NT2/D1 (cell line): ENCODE results near the gene GGACT.
"Not testable (repeated sequence)": the region's sequence is repeated elsewhere in the genome, so short reads cannot be mapped to it uniquely, and the experiment has no call there.

Source experiments
- DNase-seq: peaks from one replicate; pipeline ENCODE4 v3.0.0-alpha.2; 2011; ENCODE audit warnings: low read depth, low spot score
- H3K27me3 ChIP-seq: 2 replicates; pipeline ENCODE4 v1.6.0; 2011; ENCODE audit warnings: mild to moderate bottlenecking; ENCODE audit not compliant: insufficient read length, insufficient read depth
- H3K36me3 ChIP-seq: 2 replicates; pipeline ENCODE4 v1.6.1; 2011; ENCODE audit warnings: mild to moderate bottlenecking, low read length, mixed read lengths; ENCODE audit not compliant: insufficient read depth, insufficient read length
- H3K4me1 ChIP-seq: 2 replicates; pipeline ENCODE4 v1.5.1; 2011; ENCODE audit not compliant: insufficient read depth, insufficient read length
- H3K4me3 ChIP-seq: 2 replicates; pipeline ENCODE4 v1.5.1; 2011; ENCODE audit warnings: low read depth; ENCODE audit not compliant: insufficient read length
- H3K9ac ChIP-seq: 2 replicates; pipeline ENCODE4 v1.6.0; 2011; ENCODE audit warnings: low read depth; ENCODE audit not compliant: insufficient read length
- H3K9me3 ChIP-seq: 2 replicates; pipeline ENCODE4 v1.5.1; 2011; ENCODE audit warnings: mild to moderate bottlenecking, low read length; ENCODE audit not compliant: insufficient read depth
- SUZ12 ChIP-seq: IDR thresholded peaks from 2 replicates; pipeline ENCODE4 v1.6.1; 2011; ENCODE audit not compliant: insufficient read length, insufficient read depth; ENCODE audit errors: extremely low read depth
- YY1 ChIP-seq: IDR thresholded peaks from 2 replicates; pipeline ENCODE4 v1.6.1; 2011; ENCODE audit not compliant: insufficient read length, insufficient read depth
- ZNF274 ChIP-seq: IDR thresholded peaks from 2 replicates; pipeline ENCODE4 v1.6.1; 2011; ENCODE audit warnings: mild to moderate bottlenecking, low read depth, low read length

Gene GGACT

GRCh38 chr13:100529666-100530377, 58.8 kb downstream of the GGACT start:
- Histone ChIP-seq H3K27me3 (no peaks in the 10 kb centered on the region), H3K9me3 (no peaks in the 10 kb centered on the region), H3K9ac (no peak overlapping the region), H3K4me3 (no peak overlapping the region), H3K4me1 (peaks cover 13% of the 10 kb centered on the region), H3K36me3 (peaks cover 2% of the 10 kb centered on the region)
- DNase-seq, result no peak
- TF ChIP-seq ZNF274, result no peak
- no peak for TF ChIP-seq SUZ12

DNA sequence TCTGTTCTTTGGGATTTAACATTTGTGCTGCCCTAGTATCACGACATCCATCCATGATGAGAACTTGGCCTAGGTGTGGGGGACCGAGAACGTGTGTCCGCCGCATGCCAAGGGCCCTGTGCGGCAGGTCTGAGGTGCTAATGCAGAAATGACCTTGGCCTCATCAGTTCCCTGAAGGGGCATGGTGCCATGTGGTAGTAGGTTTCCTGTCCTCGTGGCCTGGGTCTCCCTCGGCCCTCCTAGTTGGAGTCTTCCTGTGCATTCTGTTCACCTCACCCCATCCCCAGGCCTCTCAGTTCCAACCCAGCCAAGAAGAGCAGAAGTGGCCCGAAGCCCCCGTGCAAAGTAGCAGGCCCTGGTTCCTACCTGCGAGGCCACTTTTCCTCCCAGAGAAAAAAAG, 59.8 kb downstream of the GGACT start:
- TF ChIP-seq ZNF274 (no peak), YY1 (no peak)
- Histone ChIP-seq H3K4me3 (no peak overlapping the region), H3K9me3 (no peaks in the 10 kb centered on the region), H3K9ac (no peak overlapping the region), H3K36me3 (peaks cover 2% of the 10 kb centered on the region), H3K4me1 (peaks cover 13% of the 10 kb centered on the region), H3K27me3 (no peaks in the 10 kb centered on the region)
- DNase-seq, result no peak

- Histone ChIP-seq H3K4me1 (peaks cover 13% of the 10 kb centered on the region), H3K9me3 (no peaks in the 10 kb centered on the region), H3K27me3 (no peaks in the 10 kb centered on the region), H3K9ac (no peak overlapping the region), H3K36me3 (peaks cover 2% of the 10 kb centered on the region), H3K4me3 (no peak overlapping the region)
- TF ChIP-seq ZNF274, result no peak
- TF ChIP-seq SUZ12, result no peak
- no peak for TF ChIP-seq YY1
- DNase-seq, result no peak
Observed at GRCh38 chr13:100528353-100528752, 60.2 kb downstream of the GGACT start.

DNA sequence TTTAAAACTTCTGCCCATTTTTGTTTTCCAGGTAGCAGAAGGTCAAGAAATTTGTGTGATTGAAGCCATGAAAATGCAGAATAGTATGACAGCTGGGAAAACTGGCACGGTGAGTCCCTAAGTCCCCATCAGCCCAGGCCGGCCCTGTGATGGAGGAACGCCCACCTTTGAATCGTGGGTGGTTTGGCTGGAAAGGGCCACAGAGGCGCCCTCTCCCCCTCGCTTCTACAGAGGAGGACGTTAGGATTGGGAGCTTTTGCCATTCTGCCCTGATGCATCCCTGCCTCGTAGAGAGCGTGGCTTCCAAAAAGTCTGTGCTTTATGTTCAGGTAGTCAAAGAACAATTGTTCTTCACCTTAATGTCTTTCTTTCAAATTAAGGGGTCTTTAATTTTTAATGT, 60.9 kb downstream of the GGACT start:
- H3K4me3 ChIP-seq, result no peak overlapping the region
- H3K27me3 ChIP-seq, result no peaks in the 10 kb centered on the region
- H3K9ac ChIP-seq, result no peak overlapping the region
- peaks cover 2% of the 10 kb centered on the region for H3K36me3 ChIP-seq
- no peak for TF ChIP-seq YY1
- no peak for TF ChIP-seq ZNF274
- TF ChIP-seq SUZ12, result no peak
- no peak for DNase-seq
- no peaks in the 10 kb centered on the region for H3K9me3 ChIP-seq
- peaks cover 13% of the 10 kb centered on the region for H3K4me1 ChIP-seq

GRCh38 chr13:100526318-100527000, 62.1 kb downstream of the GGACT start:
- no peak for DNase-seq
- H3K27me3 ChIP-seq, result no peaks in the 10 kb centered on the region
- H3K4me3 ChIP-seq, result no peak overlapping the region
- H3K9ac ChIP-seq, result no peak overlapping the region
- peaks cover 2% of the 10 kb centered on the region for H3K36me3 ChIP-seq
- TF ChIP-seq ZNF274 (no peak), YY1 (no peak), SUZ12 (no peak)
- H3K9me3 ChIP-seq, result no peaks in the 10 kb centered on the region
- H3K4me1 ChIP-seq, result peaks cover 14% of the 10 kb centered on the region

DNA sequence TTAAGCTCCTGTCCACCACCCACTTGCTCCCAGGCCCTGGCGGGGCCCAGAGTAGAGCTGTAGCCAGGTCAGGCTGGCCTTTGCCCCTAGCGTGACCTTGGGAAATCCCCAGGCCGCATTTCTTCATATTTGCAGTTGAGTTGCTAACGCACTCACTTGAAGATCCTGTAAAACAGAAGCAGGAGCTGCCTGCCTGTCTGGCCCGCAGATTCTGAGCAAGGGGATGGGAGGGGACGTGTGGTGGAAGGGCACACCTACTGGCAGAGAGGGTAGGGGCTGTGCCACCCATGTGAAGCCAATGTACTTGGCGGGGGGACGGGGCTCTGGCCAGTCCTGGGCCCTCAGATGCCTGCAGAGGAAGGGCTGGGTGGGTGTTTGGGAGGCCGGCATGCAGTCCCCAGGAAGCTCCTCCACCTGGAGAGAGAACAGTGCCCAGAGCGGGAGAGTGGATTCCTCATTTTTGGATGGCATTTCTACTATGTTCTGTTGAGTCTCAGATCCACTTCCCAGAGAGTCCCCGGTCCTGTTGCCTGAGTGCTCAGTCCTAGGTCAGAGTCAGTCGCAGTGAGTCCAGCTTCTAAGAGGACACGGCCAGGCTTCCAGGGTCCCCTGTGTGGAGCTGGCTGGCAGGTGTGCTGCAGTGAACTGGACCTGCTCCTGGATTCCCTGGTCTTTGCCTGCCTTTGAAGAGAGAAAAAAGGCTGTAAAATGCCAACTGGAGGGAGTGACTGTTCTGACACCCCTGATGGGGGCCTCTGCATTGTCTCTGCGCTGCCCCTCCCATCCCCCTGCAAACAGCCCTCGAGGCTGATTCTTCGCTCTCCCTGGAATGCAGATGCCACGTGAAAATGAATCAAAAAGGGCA, 62.9 kb downstream of the GGACT start:
- H3K9me3 ChIP-seq, result no peaks in the 10 kb centered on the region
- peak overlapping the region; percentile 16 for H3K9ac ChIP-seq
- DNase-seq, result no peak
- H3K27me3 ChIP-seq, result no peaks in the 10 kb centered on the region
- no peak overlapping the region for H3K4me3 ChIP-seq
- peaks cover 14% of the 10 kb centered on the region for H3K4me1 ChIP-seq
- no peak for TF ChIP-seq SUZ12
- no peak for TF ChIP-seq YY1
- no peak for TF ChIP-seq ZNF274
- peaks cover 2% of the 10 kb centered on the region for H3K36me3 ChIP-seq

DNA sequence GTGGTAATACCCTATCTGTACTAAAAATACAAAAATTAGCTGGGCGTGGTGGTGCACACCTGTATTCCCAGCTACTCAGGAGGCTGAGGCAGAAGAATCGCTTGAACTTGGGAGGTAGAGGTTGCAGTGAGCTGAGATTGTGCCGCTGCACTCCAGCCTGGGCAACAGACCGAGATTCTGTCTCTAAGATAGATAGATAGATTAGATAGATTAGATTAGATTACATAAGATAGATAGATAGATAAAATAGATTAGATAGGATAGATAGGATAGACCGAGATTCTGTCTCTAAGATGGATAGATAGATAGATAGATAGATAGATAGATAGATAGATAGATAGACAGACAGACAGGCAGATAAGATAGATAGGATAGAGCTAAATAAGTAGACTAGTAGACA, 63.9 kb downstream of the GGACT start:
- peaks cover 12% of the 10 kb centered on the region for H3K4me1 ChIP-seq
- not testable (repeated sequence) for H3K9me3 ChIP-seq, H3K4me3 ChIP-seq, DNase-seq, H3K9ac ChIP-seq, H3K36me3 ChIP-seq, H3K27me3 ChIP-seq
